Measurements from ENCODE around the gene ASTN2.

Gene ASTN2

GRCh38 chr9:116543731-116544400, 871.0 kb downstream of the ASTN2 start:
- no peak for DNase-seq

GRCh38 chr9:116541402-116541801, 873.5 kb downstream of the ASTN2 start:
- DNase-seq: no peak

DNA sequence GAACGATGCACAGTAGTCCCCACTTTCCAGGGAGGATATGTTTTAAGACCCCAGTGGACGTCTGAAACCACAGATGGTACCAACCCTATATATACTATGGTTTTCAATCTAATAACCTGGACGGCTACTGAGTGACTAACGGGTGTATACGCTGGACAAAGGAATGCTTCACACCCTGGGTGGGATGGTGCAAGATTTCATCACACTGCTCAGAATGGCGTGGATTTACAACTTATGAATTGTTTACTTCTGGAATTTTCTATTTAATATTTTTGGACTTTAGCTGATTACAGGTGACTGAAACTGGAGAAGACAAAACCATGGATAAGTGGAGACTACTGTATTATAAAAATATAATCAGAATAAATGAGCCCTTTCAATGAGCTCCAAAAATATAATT, 875.3 kb downstream of the ASTN2 start:
- DNase-seq: no peak

DNA sequence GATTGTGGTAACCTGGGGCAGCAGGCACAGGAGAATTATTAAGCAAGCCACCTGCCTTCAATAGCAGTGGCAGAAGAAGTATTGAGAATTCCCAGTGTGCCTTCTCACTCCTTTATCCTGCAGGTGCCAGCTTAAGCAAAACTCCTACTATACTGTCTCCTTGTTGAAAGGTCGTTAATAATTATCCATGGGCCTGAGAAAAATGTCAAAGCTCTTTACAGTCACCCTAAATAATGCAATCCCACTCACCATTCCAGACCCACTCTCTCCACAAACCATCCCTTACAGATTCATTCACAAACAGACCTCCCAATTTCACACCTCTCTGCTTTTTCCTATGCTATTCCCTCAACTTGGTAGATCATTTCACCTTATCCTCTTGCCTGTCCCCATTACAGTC, 889.2 kb downstream of the ASTN2 start:
- DNase-seq: no peak

- no peak for DNase-seq
Observed at GRCh38 chr9:116524778-116525470, 889.9 kb downstream of the ASTN2 start.

DNA sequence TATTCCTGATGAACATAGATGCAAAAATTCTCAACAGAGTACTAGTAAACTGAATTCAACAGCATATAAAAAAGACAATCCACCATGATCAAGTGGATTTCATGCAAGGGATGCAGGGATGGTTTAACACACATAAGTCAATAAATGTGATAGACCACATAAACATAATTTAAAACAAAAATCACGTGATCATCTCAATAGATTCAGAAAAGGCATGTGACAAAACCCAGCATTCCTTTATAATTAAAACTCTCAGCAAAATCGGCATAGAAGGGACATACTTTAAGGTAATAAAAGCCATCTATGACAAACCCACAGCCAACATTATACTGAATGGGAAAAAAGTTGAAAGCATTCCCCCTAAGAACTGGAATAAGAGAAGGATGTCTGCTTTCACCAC, 894.6 kb downstream of the ASTN2 start:
- no peak for DNase-seq

DNA sequence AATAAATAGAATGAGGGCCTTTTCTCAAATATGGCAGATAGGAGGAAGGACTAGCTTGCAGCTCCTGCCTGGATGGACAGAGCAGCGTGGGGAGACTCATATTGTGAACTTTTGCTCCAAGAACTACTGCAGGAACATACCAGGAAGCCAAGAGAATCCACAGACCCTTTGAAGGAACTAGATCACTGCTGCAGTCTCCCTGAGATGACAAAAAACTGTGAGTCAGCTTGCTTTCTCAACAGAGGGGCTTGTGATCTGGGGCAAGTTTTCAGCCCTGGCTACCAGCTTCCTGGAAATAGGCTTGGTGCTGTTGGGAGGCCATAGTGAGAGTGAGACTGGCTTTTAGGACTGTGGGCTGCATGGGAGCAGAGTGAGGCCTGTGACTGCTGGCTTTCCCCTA, 898.4 kb downstream of the ASTN2 start:
- no peak for DNase-seq

- no peak for DNase-seq
Observed at GRCh38 chr9:116515541-116515940, 899.3 kb downstream of the ASTN2 start.

- DNase-seq: no peak
Observed at GRCh38 chr9:116506685-116507084, 908.2 kb downstream of the ASTN2 start.

- no peak for DNase-seq
Observed at GRCh38 chr9:116504893-116505480, 909.9 kb downstream of the ASTN2 start.

GRCh38 chr9:116504081-116504480, 910.8 kb downstream of the ASTN2 start:
- DNase-seq: no peak

DNA sequence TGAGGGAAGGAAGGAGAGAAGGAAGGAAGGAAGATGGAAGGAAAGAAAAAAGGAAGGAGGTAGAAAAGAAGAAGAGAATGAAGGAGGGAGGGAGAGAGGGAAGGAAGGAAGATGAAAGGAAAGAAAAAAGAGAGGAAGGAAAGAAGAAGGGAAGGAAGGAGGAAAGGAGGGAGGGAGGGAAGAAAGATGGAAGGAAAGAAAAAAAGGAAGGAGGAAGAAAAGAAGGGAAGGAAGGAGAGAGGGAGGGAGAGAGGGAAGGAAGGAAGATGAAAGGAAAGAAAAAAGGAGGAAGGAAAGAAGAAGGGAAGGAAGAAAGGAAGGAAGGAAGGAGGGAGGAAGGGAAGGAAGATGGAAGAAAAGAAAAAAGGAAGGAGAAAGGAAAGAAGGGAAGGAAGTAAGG, 912.1 kb downstream of the ASTN2 start:
- no peak for DNase-seq

DNA sequence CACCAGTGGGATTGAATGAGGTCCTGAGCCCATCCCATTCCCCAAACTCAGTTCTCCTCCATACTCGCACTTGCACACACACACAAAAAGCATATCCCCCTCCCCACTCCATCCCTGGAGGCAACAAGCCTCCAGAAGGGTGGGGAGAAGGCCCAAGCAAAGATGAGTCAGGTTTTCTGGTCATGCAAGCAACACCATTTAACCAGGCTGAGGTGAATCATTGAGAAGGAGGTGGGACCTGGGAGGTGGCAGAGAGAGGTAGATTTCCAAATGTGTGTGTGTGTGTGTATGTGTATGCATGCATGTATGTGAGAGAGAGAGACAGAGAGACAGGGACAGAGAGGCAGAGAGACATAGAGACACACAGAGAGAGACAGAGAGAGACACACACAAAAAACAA, 913.0 kb downstream of the ASTN2 start:
- DNase-seq: no peak

DNA sequence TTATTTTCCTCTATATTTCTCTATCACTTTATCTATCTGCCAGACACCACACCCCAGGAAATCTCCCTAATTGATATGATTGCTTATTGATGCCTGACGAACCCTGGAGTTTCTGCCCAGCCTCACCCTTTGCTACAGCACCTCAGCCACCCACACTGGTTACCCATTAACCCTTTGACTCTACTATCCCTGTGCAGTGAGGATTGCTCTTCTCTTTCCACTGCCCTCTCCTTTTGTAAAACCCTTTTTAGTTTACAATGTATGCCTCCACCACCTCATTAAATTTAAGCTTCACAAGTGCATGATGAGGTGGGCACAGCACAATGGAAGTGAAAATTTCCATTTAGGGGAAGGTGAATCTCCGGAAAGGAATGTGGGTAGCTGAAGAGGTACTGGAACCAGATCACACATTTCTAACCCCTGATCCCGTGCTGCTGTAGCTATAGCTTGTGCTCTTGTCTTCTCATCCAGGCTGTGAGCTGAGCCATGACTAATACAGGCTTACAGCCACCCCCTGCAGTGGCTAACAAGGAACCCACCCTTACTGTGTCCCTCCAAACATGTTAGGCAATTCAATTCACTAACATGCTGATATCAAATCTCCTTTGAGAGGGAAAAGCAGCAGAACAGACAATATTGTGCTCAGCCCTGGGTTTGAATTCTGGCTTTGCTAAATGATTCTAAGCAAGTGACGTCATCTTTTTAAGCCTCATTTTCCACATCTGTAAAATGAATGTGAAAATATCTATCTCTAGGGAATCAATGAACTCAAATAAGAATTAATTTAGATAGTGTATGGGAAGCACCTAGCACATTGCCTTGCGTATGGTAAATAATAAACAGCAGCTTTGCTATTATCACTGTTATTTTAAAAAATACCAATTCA, 914.6 kb downstream of the ASTN2 start:
- no peak for DNase-seq

- DNase-seq: no peak
Observed at GRCh38 chr9:116499434-116499833, 915.4 kb downstream of the ASTN2 start.

DNA sequence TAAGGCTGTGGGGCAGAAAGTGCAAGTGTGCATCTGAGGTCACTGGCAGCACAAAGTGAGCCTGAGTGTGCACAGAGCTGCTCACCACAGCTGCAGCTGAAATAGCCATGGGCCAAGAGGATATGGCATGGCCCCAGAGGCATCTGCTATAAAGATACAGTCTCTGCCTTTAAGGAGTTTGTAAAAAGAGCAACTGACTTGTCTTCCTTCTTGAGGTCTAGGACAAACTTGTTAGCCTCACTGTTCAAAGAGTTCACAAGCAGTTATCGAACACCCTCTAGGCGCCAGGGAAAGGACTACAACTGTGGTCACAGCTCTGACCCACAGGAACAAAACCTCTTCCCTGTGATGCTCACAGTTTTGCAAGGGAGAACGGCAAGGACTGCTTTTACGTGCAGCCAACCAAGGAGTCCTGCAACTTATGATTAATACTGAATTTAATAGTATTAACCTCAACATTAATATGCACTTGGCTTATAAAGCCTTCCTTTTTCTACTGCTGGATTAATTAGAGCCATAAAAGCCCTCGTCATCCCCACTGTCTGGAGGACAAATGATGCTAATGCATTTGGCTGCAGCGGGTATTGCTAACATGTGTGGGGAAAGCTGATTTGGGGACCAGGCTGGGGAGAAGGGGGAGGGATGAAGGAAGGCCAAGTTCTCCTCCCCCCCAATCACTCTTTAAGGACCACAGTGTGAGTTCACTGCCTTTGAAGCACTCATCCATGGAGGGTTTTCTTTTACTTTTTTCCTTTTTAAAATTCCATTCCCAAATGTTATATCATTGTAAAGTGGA, 917.6 kb downstream of the ASTN2 start:
- no peak for DNase-seq

DNA sequence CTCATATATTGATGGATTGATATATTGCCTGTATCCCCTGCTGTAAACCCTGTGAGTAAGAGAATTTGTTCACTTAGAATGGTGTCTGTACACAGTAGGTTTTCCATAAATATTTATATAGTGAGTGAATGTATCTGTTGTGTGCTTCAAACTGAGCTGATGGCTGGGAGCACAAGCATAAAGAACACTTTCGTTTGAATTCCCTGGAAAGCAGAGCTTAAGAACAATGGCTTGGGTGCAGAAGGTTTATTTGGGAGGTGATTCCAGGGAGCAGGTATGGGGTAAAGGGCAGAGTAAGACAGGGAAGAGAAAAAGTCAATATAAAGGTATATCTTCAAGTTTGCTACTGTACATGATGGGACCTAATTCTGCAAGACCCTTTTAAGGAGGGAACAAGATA, 918.7 kb downstream of the ASTN2 start:
- no peak for DNase-seq

DNA sequence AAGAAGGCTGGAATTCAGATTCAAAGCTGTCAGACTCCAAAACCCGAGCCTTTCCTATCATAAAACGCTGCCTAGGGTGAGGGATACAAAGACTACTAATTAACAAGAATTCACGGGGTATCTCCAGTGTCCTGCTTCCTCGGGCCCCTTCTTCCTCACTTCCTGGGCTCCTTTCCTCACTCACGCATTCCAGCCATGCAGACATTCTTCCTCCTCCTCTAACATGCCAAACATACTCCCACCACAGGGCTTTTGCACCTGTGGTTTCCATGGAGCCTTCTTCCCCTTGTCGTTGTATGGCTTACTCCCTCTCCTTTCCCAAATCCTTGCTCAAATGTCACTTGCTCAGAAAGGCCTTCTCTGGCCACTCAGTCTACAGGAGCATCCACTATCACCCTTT, 919.1 kb downstream of the ASTN2 start:
- DNase-seq: no peak

GRCh38 chr9:116494815-116495634, 919.8 kb downstream of the ASTN2 start:
- DNase-seq: peak; percentile 13

DNA sequence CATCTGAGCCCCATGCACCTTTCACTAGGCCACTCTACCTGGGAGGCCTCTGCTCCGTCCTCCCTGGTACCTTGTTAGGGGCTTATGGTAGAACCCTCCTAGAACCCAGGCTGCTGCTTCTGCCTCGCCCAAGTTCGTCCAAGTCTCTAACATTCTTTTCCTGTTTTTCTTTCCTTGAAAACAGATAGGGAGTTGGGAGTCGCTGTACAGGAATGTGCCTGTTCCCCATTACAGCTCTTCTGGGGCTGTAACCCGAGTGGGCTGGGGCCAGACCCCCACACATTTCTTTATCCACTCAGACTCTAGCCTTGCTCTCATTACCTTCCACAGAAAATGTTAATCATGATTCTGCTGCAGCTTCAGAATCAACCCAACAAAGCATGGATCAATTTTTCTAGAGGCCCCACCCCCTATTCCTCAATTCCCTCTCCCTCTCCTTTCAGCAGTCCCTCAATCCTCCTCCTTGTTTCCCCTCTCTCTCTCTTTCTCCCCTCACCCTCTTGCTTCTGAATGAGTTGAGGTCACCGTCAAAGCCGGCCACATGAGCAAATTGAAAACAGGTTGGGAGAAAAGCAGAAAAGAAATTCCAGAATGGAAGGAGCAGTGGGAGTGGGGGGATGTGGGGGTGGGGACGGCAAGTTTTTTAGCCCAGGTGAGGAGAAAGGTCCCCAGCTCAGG, 921.5 kb downstream of the ASTN2 start:
- DNase-seq: no peak

GRCh38 chr9:116491659-116492058, 923.2 kb downstream of the ASTN2 start:
- DNase-seq: no peak
